CD14-positive monocyte (primary cell): ENCODE measurements around the gene ANTXR2. TPM values are rescaled to one million over a fixed set of nuclear protein-coding genes. Genes with fewer than 3 reads are reported as not detected.

Source experiments
- DNase-seq, 3 donors: peaks; one replicate each; pipeline ENCODE4 v3.0.0-alpha.2; 2011 to 2022
- H2AFZ ChIP-seq: 2 replicates; pipeline ENCODE4 v1.6.0; 2012; ENCODE audit warnings: mild to moderate bottlenecking, low read depth, low read length, inconsistent platforms; ENCODE audit not compliant: insufficient read depth, poor library complexity, severe bottlenecking
- H3K27ac ChIP-seq, 2 donors: 1 replicate in 1 of 2; 2 replicates in 1 of 2; pipeline ENCODE4 v1.5.1; 2012 to 2013; ENCODE audit warnings: low read length in 2 of 2, control low read depth in 1 of 2, inconsistent platforms in 1 of 2, low read depth in 1 of 2, mild to moderate bottlenecking in 1 of 2
- H3K27me3 ChIP-seq, 2 donors: one replicate each; pipeline versions ENCODE4 v1.6.0 to v1.6.1; 2011 to 2013; ENCODE audit warnings: low read length in 2 of 2; ENCODE audit not compliant: control insufficient read depth in 2 of 2, insufficient read depth in 2 of 2
- H3K36me3 ChIP-seq, 2 donors: replicated peaks in 1 of 2; 1 replicate in 1 of 2; 2 replicates in 1 of 2; pipeline versions ENCODE4 v1.5.1 to v1.6.1; 2012 to 2013; ENCODE audit warnings: low read length in 2 of 2, control low read depth in 1 of 2, inconsistent platforms in 1 of 2, mild to moderate bottlenecking in 1 of 2; ENCODE audit not compliant: insufficient read depth in 2 of 2, control insufficient read depth in 1 of 2
- H3K4me1 ChIP-seq, 2 donors: 1 replicate in 1 of 2; 2 replicates in 1 of 2; pipeline versions ENCODE4 v1.5.1 to v1.6.1; 2012 to 2013; ENCODE audit warnings: low read length in 2 of 2, control low read depth in 1 of 2, inconsistent platforms in 1 of 2, mild to moderate bottlenecking in 1 of 2, moderate library complexity in 1 of 2; ENCODE audit not compliant: insufficient read depth in 2 of 2, control insufficient read depth in 1 of 2
- H3K4me2 ChIP-seq: replicated peaks from 2 replicates; pipeline ENCODE3; 2012; ENCODE audit warnings: low read length, moderate library complexity, mild to moderate bottlenecking; ENCODE audit not compliant: poor library complexity, severe bottlenecking; ENCODE audit errors: extremely low read depth
- H3K4me3 ChIP-seq, 3 experiments: fragments of 200-600 bp in 1 of 3; sonication (generic) in 1 of 3; replicated peaks in 1 of 3; 1 replicate in 2 of 3; 2 replicates in 1 of 3; pipeline ENCODE4 v1.5.1; 2011 to 2013; ENCODE audit warnings: low read length in 3 of 3, mild to moderate bottlenecking in 3 of 3, control low read depth in 2 of 3, low read depth in 2 of 3, inconsistent platforms in 1 of 3, moderate library complexity in 1 of 3
- H3K79me2 ChIP-seq: 2 replicates; pipeline ENCODE4 v1.6.0; 2012; ENCODE audit warnings: mild to moderate bottlenecking, control low read depth, inconsistent platforms, low read length, moderate library complexity; ENCODE audit not compliant: insufficient read depth
- H3K9ac ChIP-seq: 2 replicates; pipeline ENCODE4 v1.6.0; 2017; ENCODE audit warnings: low read length, mild to moderate bottlenecking; ENCODE audit not compliant: insufficient read depth, poor library complexity, severe bottlenecking
- H3K9me3 ChIP-seq, 2 donors: replicated peaks in 1 of 2; 1 replicate in 1 of 2; 2 replicates in 1 of 2; pipeline versions ENCODE4 v1.5.1 to v1.6.1; 2012 to 2013; ENCODE audit warnings: low read length in 2 of 2, control low read depth in 1 of 2; ENCODE audit not compliant: control insufficient read depth in 1 of 2, insufficient read depth in 1 of 2
- H4K20me1 ChIP-seq: 2 replicates; pipeline ENCODE4 v1.6.0; 2012; ENCODE audit warnings: mild to moderate bottlenecking, low read length, control low read depth, moderate library complexity; ENCODE audit not compliant: insufficient read depth
- H3K27ac Mint-ChIP-seq, 7 donors: one replicate each; pipeline ENCODE4 v1.8.0; 2020; ENCODE audit warnings: mild to moderate bottlenecking in 7 of 7, mixed read lengths in 7 of 7, moderate library complexity in 6 of 7, inconsistent platforms in 2 of 7
- H3K27me3 Mint-ChIP-seq, 3 donors: one replicate each; pipeline ENCODE4 v1.8.0; 2021 to 2022; ENCODE audit warnings: low read depth in 3 of 3, mild to moderate bottlenecking in 3 of 3, mixed read lengths in 3 of 3, moderate library complexity in 3 of 3, inconsistent platforms in 1 of 3
- H3K36me3 Mint-ChIP-seq, 2 donors: one replicate each; pipeline ENCODE4 v1.8.0; 2020; ENCODE audit warnings: mixed read lengths in 2 of 2, inconsistent platforms in 1 of 2, mild to moderate bottlenecking in 1 of 2
- H3K4me1 Mint-ChIP-seq: one replicate; pipeline ENCODE4 v1.8.0; 2020; ENCODE audit warnings: mild to moderate bottlenecking, mixed read lengths
- H3K4me3 Mint-ChIP-seq, 2 donors: one replicate each; pipeline ENCODE4 v1.8.0; 2020; ENCODE audit warnings: mild to moderate bottlenecking in 2 of 2, mixed read lengths in 2 of 2, moderate library complexity in 1 of 2
- H3K9me3 Mint-ChIP-seq, 7 donors: one replicate each; pipeline ENCODE4 v1.8.0; 2020 to 2022; ENCODE audit warnings: mixed read lengths in 7 of 7, mild to moderate bottlenecking in 6 of 7, moderate library complexity in 6 of 7, inconsistent platforms in 2 of 7
- CTCF ChIP-seq: fragments of 200-600 bp; IDR thresholded peaks from one replicate; pipeline ENCODE4 v1.8.0; 2022; ENCODE audit warnings: antibody characterized with exemption, mild to moderate bottlenecking
- WGBS: methylation state at CpG from one replicate; pipeline ENCODE4 v1.1.5; 2013; ENCODE audit warnings: missing lambda C conversion rate; ENCODE audit not compliant: insufficient coverage; 5-methylcytosine and 5-hydroxymethylcytosine counted together
- intact Hi-C, 2 donors: fragments of 100-400 bp; cut with micrococcal nuclease; formaldehyde crosslinking; loops; one replicate each; pipeline versions ENCODE4 v1.15.0 to v1.15.1; 2023
- polyA plus RNA-seq, 3 donors: library from polyadenylated mRNA; depleted of rRNA in 1 of 3; unstranded in 2 of 3; stranded (reverse) in 1 of 3; fragments of 300-500 nt in 2 of 3; fragments of >200 nt in 1 of 3; fragmentation: Illumina TruSeq in 2 of 3; gene quantifications; 1 replicate in 2 of 3; 2 replicates in 1 of 3; pipeline ENCODE4 v1.2.3, GENCODE V29; 2012 to 2021

ANTXR2 gene
- polyA plus RNA-seq, 3 donors: 15.4 to 69.6 (median 59.2) TPM

- H3K36me3 Mint-ChIP-seq: peaks cover 12 to 13% of the 10 kb centered on the region in 2 donors
- peaks cover 0 to 6% of the 10 kb centered on the region in 2 donors for H3K4me1 ChIP-seq
- no peaks in the 10 kb centered on the region for H3K79me2 ChIP-seq
- 89% methylated on average over 1 of the region's 2 CpGs for WGBS
- no peaks in the 10 kb centered on the region for H3K9me3 ChIP-seq
- H3K4me1 Mint-ChIP-seq: peaks cover 3% of the 10 kb centered on the region
- no peaks in the 10 kb centered on the region for H3K9me3 Mint-ChIP-seq
- H3K4me2 ChIP-seq: no peak overlapping the region
- H4K20me1 ChIP-seq: peaks cover 16% of the 10 kb centered on the region
- DNase-seq: no peak
- H3K27me3 ChIP-seq: no peaks in the 10 kb centered on the region
- no peak for TF ChIP-seq CTCF
- intact Hi-C loops: no loop called here
- H3K27ac Mint-ChIP-seq: no peak overlapping the region
- H3K4me3 ChIP-seq: no peak overlapping the region
- H3K27me3 Mint-ChIP-seq: no peaks in the 10 kb centered on the region
- no peak overlapping the region for H3K4me3 Mint-ChIP-seq
- H3K9ac ChIP-seq: no peak overlapping the region
- H3K27ac ChIP-seq: no peak overlapping the region
- no peak overlapping the region for H2AFZ ChIP-seq
- H3K36me3 ChIP-seq: peaks cover 0 to 14% of the 10 kb centered on the region in 2 donors
Observed at GRCh38 chr4:79949178-79949577, 123.9 kb downstream of the ANTXR2 start.

GRCh38 chr4:79948739-79949138 lies 124.3 kb downstream of the ANTXR2 start:
- Histone ChIP-seq H3K36me3 (peaks cover 0 to 11% of the 10 kb centered on the region in 2 donors), H2AFZ (no peak overlapping the region), H3K79me2 (no peaks in the 10 kb centered on the region), H3K27ac (no peak overlapping the region), H3K4me1 (peaks cover 0 to 6% of the 10 kb centered on the region in 2 donors), H3K4me3 (no peak overlapping the region), H3K9me3 (no peaks in the 10 kb centered on the region), H3K4me2 (no peak overlapping the region), H3K27me3 (no peaks in the 10 kb centered on the region), H3K9ac (no peak overlapping the region), H4K20me1 (peaks cover 16% of the 10 kb centered on the region)
- no peak for TF ChIP-seq CTCF
- Mint-ChIP-seq H3K27ac (no peak overlapping the region), H3K4me1 (peaks cover 3% of the 10 kb centered on the region), H3K9me3 (no peaks in the 10 kb centered on the region), H3K36me3 (peaks cover 10 to 13% of the 10 kb centered on the region in 2 donors), H3K27me3 (no peaks in the 10 kb centered on the region), H3K4me3 (no peak overlapping the region)
- DNase-seq: no peak
- intact Hi-C loops: no loop called here
